ENCODE measurements around the gene MUC4. TPM values are rescaled to one million over a fixed set of nuclear protein-coding genes. Genes with fewer than 3 reads are reported as not detected.
"Not testable (repeated sequence)": the region's sequence is repeated elsewhere in the genome, so short reads cannot be mapped to it uniquely, and the experiment has no call there.

The MUC4 gene
- total RNA-seq, 6 experiments from 2014 or later: not detected

DNA sequence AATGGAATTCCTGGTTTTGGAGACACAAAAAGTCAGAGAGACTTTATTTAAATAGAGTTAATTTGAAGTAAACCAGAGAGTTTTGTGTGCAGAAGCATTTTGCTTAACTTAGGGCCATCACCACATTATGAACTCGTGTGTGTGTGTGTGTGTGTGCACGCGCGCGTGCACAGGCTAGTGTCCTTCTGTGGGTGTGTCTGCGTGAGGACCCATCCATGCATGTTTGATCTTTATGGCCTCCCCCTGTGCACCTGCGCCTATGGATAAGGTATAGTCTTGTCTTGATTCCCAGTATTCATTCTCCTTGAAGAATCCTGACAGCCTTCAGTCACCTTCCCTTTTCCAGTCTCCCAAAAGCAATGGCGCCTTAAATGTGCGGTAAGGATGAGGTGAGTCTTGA is 65.0 kb downstream of the MUC4 start:
- peaks cover 25% of the 10 kb centered on the region for H3K27me3 Mint-ChIP-seq (ENCODE audit: insufficient read depth)
- no peak overlapping the region for H3K27ac Mint-ChIP-seq
- DNase-seq: no peak

DNA sequence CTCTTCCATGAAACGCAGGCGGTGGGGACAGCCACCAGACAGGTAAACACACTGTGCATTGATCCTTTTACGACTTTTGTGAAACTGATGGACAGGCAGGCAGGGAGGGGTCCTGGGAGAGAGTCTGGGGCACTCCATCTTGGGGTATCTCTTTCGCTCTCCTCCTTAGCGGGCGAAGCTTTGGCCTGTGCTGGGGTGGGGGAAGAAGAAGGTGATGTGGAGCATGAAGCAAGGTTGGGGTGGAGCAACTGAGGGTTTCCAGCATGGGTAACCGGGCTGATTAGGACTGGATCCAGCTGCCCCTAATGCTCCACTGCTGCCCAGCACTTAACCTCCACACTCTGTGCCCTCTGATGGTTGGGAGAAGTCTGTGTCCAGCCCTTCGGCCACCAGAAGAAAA is 65.4 kb downstream of the MUC4 start:
- DNase-seq: no peak
- H3K27ac Mint-ChIP-seq: no peak overlapping the region
- H3K9me3 Mint-ChIP-seq: no peaks in the 10 kb centered on the region
- H3K36me3 Mint-ChIP-seq (ENCODE audit: low read depth): no peaks in the 10 kb centered on the region
- no peak overlapping the region for H3K4me3 Mint-ChIP-seq
- TF ChIP-seq, protein P1, sequence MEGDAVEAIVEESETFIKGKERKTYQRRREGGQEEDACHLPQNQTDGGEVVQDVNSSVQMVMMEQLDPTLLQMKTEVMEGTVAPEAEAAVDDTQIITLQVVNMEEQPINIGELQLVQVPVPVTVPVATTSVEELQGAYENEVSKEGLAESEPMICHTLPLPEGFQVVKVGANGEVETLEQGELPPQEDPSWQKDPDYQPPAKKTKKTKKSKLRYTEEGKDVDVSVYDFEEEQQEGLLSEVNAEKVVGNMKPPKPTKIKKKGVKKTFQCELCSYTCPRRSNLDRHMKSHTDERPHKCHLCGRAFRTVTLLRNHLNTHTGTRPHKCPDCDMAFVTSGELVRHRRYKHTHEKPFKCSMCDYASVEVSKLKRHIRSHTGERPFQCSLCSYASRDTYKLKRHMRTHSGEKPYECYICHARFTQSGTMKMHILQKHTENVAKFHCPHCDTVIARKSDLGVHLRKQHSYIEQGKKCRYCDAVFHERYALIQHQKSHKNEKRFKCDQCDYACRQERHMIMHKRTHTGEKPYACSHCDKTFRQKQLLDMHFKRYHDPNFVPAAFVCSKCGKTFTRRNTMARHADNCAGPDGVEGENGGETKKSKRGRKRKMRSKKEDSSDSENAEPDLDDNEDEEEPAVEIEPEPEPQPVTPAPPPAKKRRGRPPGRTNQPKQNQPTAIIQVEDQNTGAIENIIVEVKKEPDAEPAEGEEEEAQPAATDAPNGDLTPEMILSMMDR (IDR thresholded peaks at IDR 0.05): no peak
- no peaks in the 10 kb centered on the region for H3K4me1 Mint-ChIP-seq (ENCODE audit: low read depth)
- peaks cover 28% of the 10 kb centered on the region for H3K27me3 Mint-ChIP-seq (ENCODE audit: insufficient read depth)

More for the DNA sequence above, 65.0 kb downstream of the MUC4 start:
- Mint-ChIP-seq H3K4me3 (no peak overlapping the region), H3K4me1 (ENCODE audit: low read depth) (no peaks in the 10 kb centered on the region), H3K9me3 (no peaks in the 10 kb centered on the region), H3K36me3 (ENCODE audit: low read depth) (no peaks in the 10 kb centered on the region)
- TF ChIP-seq, protein P1 (IDR thresholded peaks at IDR 0.05): no peak

DNA sequence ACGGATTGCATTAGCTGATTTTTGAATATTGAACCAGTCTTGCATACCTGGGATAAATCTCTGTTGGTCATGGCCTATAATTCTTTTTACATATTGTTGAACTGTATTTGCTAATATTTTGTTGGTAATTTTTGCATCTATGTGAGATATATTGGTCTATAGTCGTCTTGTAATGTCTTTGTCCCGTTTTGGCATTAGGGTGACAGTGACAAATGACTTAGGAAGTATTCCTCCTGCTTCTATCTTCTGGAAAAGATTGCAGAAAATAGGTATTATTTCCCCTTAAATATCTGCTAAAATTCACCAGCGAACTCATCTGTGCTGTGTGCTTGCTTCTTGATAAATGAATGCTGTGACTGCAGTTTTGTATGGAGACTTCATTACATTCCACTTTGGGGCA is 67.3 kb downstream of the MUC4 start:
- Mint-ChIP-seq H3K4me3 (no peak overlapping the region), H3K4me1 (ENCODE audit: low read depth) (no peaks in the 10 kb centered on the region), H3K27ac (no peak overlapping the region), H3K27me3 (ENCODE audit: insufficient read depth) (peaks cover 27% of the 10 kb centered on the region), H3K36me3 (ENCODE audit: low read depth) (no peaks in the 10 kb centered on the region), H3K9me3 (no peaks in the 10 kb centered on the region)
- no peak for DNase-seq
- TF ChIP-seq, protein P1 (IDR thresholded peaks at IDR 0.05): no peak

DNA sequence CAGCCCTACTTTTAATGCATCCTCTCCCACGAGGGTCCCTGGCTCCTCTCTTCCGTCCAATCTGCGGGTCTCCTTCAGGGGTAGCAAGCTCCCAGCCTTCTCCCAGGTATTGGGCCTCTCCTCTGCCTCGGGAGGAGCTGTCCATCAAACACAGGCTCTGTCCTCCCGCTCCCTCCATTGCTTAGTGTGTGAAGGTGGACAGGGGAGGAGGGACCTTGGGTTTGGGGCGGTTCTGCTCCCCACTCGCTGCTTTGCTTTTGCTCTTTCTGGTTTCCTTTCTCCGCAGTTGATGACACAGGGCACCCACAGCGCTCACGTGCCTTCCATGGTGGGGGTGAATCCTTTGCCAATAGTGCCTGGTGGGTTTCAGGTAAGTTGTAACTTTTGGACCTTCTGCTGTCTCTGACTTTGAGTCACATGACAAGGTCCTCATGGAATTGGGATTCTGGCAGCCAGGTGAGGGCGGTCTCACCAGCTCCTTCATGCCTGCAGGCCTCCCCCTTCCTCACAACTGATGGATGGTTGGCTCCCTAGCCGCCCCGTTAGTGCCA is 72.1 kb downstream of the MUC4 start:
- Mint-ChIP-seq H3K36me3 (ENCODE audit: low read depth) (no peaks in the 10 kb centered on the region), H3K27me3 (ENCODE audit: insufficient read depth) (peaks cover 13% of the 10 kb centered on the region), H3K27ac (no peak overlapping the region), H3K9me3 (no peaks in the 10 kb centered on the region), H3K4me3 (no peak overlapping the region), H3K4me1 (ENCODE audit: low read depth) (no peaks in the 10 kb centered on the region)
- no peak for DNase-seq
- TF ChIP-seq, protein P1 (IDR thresholded peaks at IDR 0.05): no peak

DNA sequence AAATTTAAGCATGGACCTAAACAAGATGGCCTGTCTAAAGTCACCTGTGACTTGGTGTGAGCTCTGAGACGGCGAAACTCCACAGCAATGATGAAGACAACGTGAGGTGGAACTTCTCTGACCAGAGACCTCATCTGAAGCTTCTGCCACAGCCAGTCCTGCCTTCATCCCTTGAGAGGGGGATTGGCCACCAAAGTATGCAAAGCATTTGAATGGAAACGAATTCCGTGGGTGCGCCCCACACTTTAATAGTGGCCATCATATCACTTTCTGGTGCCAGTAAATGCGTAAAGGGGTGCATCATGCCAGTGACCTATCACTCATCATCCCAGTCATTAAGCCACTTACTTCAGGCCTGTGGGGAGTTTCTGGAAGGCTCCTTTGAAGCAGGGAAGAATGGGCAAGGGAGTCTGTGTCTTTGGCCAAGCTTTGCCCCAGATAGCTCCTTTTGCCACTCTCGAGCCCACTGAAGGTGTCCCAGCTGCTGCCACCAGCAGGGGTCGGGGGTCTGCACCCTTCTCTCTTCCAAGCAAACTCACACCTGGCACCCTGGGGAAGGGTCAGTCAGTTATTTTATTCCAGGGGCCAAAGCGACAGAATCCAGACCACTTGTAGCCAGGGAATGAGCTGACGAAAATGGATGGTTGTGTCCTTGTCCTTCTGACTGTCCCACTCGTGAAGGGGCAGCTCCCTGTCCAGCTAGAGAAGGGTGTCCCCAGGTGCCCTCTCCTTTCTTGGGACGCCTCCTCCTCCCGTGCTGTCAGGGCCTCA is 73.3 kb downstream of the MUC4 start:
- TF ChIP-seq, protein P1 (IDR thresholded peaks at IDR 0.05): no peak
- Mint-ChIP-seq H3K27ac (no peak overlapping the region), H3K4me1 (ENCODE audit: low read depth) (no peaks in the 10 kb centered on the region), H3K9me3 (no peaks in the 10 kb centered on the region), H3K36me3 (ENCODE audit: low read depth) (no peaks in the 10 kb centered on the region), H3K27me3 (ENCODE audit: insufficient read depth) (peaks cover 14% of the 10 kb centered on the region), H3K4me3 (no peak overlapping the region)
- DNase-seq: no peak

DNA sequence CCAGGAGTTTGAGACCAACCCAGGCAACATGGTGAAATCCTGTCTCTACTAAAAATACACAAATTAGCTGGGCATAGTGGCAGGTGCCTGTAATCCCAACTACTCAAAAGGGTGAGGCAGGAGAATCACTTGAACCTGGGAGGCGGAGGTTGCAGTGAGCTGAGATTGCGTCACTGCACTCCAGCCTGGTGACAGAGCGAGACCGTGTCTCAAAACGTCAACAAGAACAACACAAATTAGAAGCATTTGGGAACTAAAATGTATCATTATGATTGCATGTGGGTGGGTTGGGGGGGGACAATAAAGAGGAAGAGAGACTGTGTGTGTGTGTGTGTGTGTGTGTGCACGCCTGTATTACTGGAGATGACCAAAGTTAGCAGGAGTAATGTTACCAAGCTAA is 73.9 kb downstream of the MUC4 start:
- H3K36me3 Mint-ChIP-seq (ENCODE audit: low read depth); H3K4me3 Mint-ChIP-seq: not testable (repeated sequence)
- H3K27me3 Mint-ChIP-seq (ENCODE audit: insufficient read depth): peaks cover 14% of the 10 kb centered on the region

More for the DNA sequence above, 73.9 kb downstream of the MUC4 start:
- H3K9me3 Mint-ChIP-seq; DNase-seq; H3K4me1 Mint-ChIP-seq (ENCODE audit: low read depth); H3K27ac Mint-ChIP-seq: not testable (repeated sequence)
